Hematopoietic multipotent progenitor cell (in vitro differentiated cells): Measurements from ENCODE around the gene PRKAG1. TPM values are rescaled to one million over a fixed set of nuclear protein-coding genes. Genes with fewer than 3 reads are reported as not detected.
A peak's percentile ranks its signal among the peaks of the same experiment; 100 is the strongest.

Experiments used
- DNase-seq, 3 donors: peaks; one replicate each; pipeline ENCODE4 v3.0.0-alpha.2; 2011 to 2015; ENCODE audit warnings: low read depth in 2 of 3, low spot score in 2 of 3
- total RNA-seq: library from RNA; depleted of rRNA; stranded (reverse); fragments of >200 nt; gene quantifications from one replicate; pipeline ENCODE4 v1.2.3, GENCODE V29; 2012

The PRKAG1 gene
- total RNA-seq, 1 donor, result 38.0 TPM

DNA sequence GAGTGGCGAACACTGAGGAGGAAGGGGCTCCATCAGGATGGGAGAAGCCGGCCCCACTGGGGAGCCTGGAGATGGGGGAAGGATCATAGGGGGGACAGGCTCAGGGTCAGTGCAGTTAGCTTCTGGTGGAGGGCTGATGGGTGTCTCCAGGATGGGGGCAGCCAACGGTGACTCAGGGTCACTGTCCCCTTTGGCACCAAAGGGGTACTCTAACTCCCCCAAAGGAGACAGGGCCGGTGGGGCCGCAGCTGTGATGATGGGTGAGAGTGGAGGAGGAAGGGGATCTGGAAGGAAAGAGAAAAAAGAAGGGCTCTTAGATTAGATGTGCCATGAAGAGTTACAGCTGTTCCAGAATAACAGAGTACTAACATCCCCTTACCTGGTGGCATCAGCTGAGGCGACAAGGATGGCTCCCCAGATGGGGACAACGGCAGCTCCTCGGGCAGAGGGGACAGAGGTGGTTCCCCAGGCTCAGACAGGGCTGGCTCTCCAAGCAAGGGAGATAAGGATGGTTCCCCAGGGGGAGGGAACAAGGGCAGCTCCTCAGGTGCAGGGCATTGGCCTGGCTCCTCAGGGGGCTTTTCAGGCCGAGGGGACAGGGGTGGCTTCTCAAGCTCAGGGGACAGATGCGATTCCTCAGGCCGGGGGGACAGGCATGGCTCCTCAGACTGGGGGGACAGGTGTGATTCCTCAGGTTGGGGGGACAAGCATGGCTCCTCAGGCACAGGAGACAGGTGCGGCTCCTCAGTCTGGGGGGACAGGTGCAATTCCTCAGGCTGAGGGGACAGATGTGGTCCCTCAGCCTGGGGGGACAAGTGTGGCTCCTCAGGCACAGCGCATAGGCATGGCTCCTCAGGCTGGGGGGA, 32.2 kb upstream of the PRKAG1 start:
- DNase-seq, result no peak

DNA sequence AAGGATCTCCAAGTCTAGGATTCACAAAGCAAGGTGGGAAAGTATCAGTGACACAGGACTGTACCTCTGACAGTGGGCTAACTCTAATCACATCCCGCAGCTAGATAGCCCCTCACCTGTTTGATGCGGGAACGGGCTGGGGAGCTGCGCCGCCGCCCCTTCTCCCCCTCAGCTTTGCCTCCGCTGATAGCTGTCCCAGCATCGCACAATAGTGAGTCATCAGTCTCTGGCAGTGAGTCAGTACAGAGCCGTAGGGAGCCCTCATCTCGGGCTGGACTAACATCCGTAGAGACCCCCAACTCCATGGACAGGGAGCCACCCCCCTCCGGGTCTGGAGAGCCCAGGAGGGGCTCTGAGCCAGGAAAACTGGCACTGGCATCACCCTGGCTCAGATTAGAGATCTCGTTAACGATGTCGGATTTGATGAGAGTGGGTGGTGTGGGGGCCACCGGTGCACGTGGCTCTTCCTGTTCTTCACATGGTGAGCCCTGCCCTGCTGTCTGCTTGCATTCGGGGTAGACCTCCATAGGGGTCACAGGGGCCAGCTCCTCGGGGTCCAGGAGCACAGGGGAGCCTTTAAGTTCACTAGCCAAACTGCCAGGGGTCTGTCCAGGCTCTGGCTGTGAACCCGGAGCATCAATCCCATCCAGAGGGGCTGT, 31.1 kb upstream of the PRKAG1 start:
- no peak for DNase-seq

GRCh38 chr12:49048953-49049352, 30.4 kb upstream of the PRKAG1 start:
- DNase-seq, result no peak

DNA sequence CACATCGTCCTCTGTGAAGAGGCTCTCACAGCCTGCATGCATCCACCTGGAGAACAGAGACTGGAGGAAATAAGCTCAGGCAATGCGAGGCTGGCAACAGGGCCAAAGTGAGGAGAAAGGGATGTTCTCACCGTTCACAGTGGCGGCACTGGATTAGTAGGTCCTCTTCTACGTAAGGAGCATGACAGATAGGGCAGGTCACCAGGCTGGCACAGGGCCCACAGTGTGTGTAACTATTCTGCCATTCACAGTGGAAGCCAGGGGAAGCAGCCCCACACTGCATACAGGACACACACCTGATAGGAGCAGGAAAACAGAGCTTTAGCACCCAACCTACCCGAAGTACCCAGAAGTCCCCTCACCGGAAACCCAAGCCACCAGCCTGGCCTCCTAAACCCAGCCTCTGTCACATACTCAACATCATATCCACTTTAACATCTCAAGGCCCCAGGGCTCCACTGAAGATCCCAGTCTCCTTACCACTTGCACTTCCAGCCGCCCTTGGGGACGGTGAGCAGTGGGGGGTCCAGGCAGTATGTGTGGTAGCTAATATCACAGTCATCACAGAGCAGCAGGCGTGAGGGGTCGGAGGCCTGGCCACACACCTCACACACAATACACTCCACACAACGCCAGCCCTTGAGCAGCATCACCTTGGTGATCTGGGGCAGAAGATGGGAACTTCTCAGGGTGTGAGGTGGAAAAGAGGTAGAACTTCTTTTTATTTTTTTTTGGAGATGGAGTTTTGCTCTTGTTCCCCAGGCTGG, 27.7 kb upstream of the PRKAG1 start:
- DNase-seq, result no peak

DNA sequence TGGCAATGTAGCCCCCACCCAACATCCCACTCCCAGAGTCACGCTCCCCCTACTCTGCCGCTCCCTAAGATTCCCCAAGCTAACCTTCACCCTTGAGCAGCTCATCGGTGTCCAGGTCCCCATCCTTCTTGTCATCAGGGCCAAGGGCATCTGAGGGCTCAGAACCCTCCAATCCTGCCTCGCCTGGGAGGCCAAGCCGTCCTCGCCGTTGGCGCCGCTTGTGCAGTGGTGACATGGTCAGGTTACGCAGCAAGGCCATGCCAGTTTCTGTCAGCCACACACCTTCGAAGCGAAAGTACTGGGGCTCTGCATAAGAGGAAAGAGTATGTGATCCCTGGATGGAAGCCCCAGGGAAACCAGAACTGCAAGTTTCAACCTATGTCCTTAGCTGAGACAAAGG, 26.1 kb upstream of the PRKAG1 start:
- no peak for DNase-seq

- DNase-seq, result peak; percentile 57 to 82 (median 72)
These were observed 25.3 kb upstream of the PRKAG1 start for GRCh38 chr12:49043856-49044258.

DNA sequence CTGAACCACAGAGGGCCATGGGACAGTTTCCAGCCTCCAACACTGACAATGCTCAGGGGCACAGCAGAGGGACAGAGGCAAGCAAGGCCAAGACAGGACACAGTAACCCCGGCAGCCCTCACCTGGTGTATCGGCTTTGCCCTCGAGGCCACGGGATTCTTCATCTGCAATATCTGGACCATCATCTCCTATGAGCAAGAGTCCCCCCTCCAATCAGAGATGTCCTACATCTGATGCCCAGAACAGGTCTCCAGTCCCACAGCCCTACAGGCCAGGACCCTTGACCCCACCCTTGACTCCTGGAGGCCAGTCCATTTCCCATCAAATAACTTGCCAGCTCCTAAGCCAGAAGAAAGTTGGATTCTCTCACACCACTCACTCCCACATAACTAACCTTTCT, 24.7 kb upstream of the PRKAG1 start:
- no peak for DNase-seq

DNA sequence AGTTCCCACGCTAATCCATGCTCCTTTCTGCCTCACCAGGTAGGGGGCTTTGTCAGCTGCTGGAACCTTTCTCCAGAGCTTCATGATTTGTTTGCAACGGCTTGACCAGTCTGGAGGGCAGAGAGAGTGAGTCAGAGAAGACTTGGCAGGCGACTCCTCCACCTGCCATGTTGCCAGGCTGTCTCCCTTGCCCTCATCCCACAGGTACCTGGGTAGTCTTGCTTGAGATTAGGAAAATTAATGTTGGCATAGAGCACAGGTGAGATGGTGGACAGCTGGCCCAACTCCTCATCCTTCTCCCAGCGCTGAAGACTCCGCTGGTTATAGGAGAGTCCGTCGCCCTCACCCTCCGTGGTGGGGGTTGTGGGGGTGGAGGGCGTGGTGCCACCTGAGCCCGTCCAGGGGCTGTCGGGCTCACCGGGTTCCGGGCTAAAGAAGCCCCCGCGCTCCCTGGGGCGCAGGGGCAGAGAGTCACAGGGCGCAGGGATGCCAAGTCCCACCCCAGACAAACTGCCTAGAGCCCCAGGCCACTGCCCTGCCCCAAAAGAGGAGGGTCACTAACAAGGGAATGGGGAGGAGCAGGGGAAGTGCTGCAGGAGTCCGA, 23.4 kb upstream of the PRKAG1 start:
- no peak for DNase-seq

DNA sequence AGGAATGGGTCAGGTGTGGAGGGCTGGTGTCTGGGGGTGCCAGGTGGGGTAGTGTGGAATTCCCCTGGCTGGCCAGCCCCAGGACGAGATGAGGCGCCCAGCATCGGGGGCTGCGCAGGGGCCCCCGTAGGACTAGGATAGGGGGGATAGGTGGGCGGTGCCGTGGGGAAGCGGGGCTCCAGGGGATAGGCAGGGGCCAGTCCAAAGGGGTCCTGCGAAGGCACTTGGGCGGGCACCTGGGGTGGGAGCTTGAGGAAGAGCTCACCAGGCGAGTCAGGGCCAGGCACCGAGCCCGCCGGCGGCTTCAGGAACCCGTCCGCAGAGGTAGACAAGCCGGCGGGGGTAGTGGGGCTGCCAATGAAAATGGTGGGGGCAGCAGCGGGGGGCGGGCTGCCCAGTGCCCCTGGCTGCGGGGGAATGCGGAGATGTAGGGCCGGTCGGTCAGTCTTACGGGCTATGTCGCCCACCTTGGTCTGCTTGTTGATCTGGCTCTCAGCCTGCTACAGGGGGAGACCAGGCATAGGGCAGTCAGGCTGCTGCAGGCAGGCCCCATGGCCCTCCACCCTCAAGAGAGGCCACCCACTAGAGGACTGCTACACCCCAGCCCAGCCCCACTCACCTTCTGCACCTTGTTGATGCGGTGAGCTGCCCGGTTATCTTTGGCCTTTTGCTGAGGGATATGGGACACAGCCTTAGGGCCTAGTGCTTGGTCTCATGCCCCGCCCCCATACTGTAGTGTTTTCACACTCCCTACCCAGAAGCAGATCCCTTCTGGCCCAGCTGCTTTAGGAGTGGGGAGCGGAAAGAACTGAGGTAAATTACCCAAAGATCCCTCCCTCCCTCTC, 22.7 kb upstream of the PRKAG1 start:
- DNase-seq, result no peak

GRCh38 chr12:49040364-49040855, 21.8 kb upstream of the PRKAG1 start:
- DNase-seq, result no peak

- no peak for DNase-seq
These were observed 21.1 kb upstream of the PRKAG1 start for GRCh38 chr12:49039421-49040363.

GRCh38 chr12:49038291-49038955, 19.8 kb upstream of the PRKAG1 start:
- DNase-seq, result no peak

GRCh38 chr12:49037947-49038237, 19.3 kb upstream of the PRKAG1 start:
- no peak for DNase-seq

GRCh38 chr12:49037111-49037946, 18.8 kb upstream of the PRKAG1 start:
- DNase-seq, result no peak

- no peak for DNase-seq
These were observed 17.5 kb upstream of the PRKAG1 start for GRCh38 chr12:49036029-49036428.

GRCh38 chr12:49034286-49034622, 15.7 kb upstream of the PRKAG1 start:
- no peak for DNase-seq

DNA sequence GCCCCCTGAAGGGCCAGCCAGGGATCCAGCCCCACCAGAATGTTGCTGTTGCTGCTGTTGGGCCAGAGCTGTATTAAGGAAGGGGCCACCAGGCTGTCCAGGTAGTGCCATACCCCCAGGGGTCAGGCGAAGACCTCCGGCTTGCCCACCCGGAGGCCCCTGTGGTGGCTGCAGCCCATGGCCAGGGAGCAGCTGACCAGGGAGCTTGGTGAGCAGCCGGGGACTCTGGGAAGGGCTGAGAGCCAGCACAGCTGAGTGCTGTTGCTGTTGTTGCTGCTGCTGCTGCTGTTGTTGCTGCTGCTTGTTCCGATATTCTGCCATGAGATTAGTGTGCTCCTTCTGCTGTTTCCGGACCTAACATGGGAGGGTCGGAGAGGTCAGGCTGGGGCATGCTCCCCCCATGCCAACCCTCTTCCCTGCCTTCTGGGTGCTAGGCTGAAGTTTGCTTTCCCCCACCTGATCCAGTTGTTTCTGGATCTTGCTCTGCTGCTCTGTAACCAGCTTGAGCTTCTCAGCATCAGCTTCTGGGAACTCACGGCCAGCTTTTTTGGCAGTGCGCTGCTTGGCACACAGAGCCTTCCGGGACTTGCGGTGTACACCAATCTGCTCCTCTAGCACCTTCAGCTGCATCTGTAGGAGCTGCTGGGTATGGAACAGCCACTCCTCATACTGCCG, 15.2 kb upstream of the PRKAG1 start:
- no peak for DNase-seq
